SU-DHL-6 (cell line): ENCODE data around the gene HSPB2.

Source experiments
- H2AFZ ChIP-seq: fragments of 200-600 bp; sonication (generic); 2 replicates; pipeline ENCODE4 v1.6.1; 2014; ENCODE audit warnings: low read depth, mild to moderate bottlenecking, moderate library complexity, mixed read lengths, antibody characterized with exemption, low read length; ENCODE audit not compliant: severe bottlenecking
- H3F3A ChIP-seq: fragments of 200-600 bp; shearing (Covaris generic); 2 replicates; pipeline ENCODE4 v1.6.0; 2016; ENCODE audit warnings: antibody characterized with exemption, mild to moderate bottlenecking; ENCODE audit not compliant: insufficient read depth
- H3K27ac ChIP-seq: fragments of 200-600 bp; sonication (generic); 2 replicates; pipeline ENCODE4 v1.5.1; 2016; ENCODE audit warnings: low read depth, mild to moderate bottlenecking, low read length, moderate library complexity, mixed read lengths
- H3K27me3 ChIP-seq: fragments of 200-600 bp; sonication (generic), shearing (Covaris generic); 2 replicates; pipeline ENCODE4 v1.6.0; 2014; ENCODE audit warnings: mild to moderate bottlenecking, low read length
- H3K36me3 ChIP-seq: fragments of 200-600 bp; sonication (generic); 2 replicates; pipeline ENCODE4 v1.6.1; 2014; ENCODE audit warnings: mild to moderate bottlenecking, low read length, mixed read lengths
- H3K4me2 ChIP-seq: fragments of 300-600, 200-600 bp; shearing (Covaris generic), sonication (generic); 2 replicates; pipeline ENCODE4 v1.6.0; 2014; ENCODE audit warnings: low read length, low read depth, mild to moderate bottlenecking; ENCODE audit not compliant: poor library complexity, severe bottlenecking
- H3K4me3 ChIP-seq: fragments of 200-600 bp; sonication (generic); 2 replicates; pipeline ENCODE4 v1.5.1; 2014; ENCODE audit warnings: antibody characterized with exemption, low read length, mild to moderate bottlenecking, mixed read lengths; ENCODE audit not compliant: insufficient read depth, poor library complexity, severe bottlenecking
- H3K79me2 ChIP-seq: fragments of 200-600 bp; sonication (generic); 2 replicates; pipeline ENCODE4 v1.6.1; 2014; ENCODE audit warnings: mild to moderate bottlenecking, low read length, moderate library complexity; ENCODE audit not compliant: insufficient read depth
- H3K9ac ChIP-seq: fragments of 200-600 bp; sonication (generic); 2 replicates; pipeline ENCODE4 v1.7.0; 2014; ENCODE audit warnings: mild to moderate bottlenecking, low read length
- H3K9me2 ChIP-seq: fragments of 200-600 bp; sonication (generic); replicated peaks from 2 replicates; pipeline ENCODE4 v1.6.1; 2014; ENCODE audit warnings: low read length; ENCODE audit not compliant: insufficient read depth
- H3K9me3 ChIP-seq: fragments of 200-600 bp; sonication (generic); 2 replicates; pipeline ENCODE4 v1.6.1; 2014; ENCODE audit warnings: low read length, mixed read lengths; ENCODE audit not compliant: insufficient read depth
- H4K20me1 ChIP-seq: fragments of 200-600 bp; sonication (generic); 2 replicates; pipeline ENCODE4 v1.6.1; 2014; ENCODE audit warnings: low read depth, mild to moderate bottlenecking, antibody characterized with exemption, low read length, moderate library complexity, mixed read lengths
- EZH2phosphoT487 ChIP-seq: fragments of 200-600 bp; sonication (generic), shearing (Covaris generic); conservative IDR thresholded peaks from 2 replicates; pipeline ENCODE4 v1.6.1; 2018; ENCODE audit warnings: mild to moderate bottlenecking, antibody characterized with exemption, low read length, moderate library complexity, mixed read lengths
- TF ChIP-seq, protein P1 (sequence below): fragments of 200-600 bp; sonication (generic); IDR thresholded peaks from one replicate; pipeline ENCODE4 v1.5.1; 2017; ENCODE audit warnings: antibody characterized with exemption, mild to moderate bottlenecking, low read length, moderate library complexity; ENCODE audit not compliant: insufficient read depth, poor library complexity, severe bottlenecking

HSPB2 gene

DNA sequence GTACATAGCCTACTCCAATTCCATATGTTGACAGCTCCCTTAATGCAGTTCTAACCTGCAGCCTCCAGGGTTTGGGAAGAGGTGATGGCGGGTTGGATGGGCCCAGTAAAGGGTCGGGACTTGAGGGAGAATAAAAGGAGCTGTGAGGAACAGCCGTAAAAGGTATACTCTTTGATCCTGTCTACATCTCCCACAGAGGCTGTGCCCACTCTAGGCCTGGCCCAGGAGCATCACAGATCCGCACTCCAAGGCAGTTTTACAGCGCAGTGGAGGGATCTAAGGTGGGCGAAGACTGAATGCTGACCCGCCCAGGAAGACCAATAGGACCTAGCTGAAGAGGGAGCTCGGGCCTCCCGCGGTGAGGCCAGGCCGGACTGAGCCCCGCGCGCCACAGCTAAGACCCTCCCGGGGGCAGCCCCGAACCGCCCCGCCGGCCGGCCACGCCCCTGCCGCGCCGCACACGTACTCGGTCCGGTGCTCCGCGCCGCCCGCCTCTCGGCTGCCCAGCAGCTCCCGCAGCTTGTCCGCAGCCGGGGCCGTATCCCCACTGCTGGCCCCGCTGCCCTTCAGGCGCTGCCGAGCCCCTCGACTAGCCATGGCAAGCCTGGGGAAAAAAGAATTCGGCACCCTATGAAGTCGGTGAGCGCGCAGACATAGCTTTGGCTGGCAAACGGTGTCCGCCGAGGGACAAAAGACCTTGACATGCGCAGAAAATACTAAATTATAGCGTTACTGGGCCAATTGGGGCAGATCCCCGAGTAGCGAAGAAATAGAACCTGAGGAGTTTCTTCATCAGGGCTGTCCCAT, 41.4 kb upstream of the HSPB2 start, which contains the start of gene ALG9:
Gene ALG9 (minus strand): TSS at position 696 of the 807 bp plus-strand sequence. CDS start 99 bp downstream, at position 597.
- H2AFZ ChIP-seq = peak within 1 kb of the TSS; percentile 89
- TF ChIP-seq, protein P1, sequence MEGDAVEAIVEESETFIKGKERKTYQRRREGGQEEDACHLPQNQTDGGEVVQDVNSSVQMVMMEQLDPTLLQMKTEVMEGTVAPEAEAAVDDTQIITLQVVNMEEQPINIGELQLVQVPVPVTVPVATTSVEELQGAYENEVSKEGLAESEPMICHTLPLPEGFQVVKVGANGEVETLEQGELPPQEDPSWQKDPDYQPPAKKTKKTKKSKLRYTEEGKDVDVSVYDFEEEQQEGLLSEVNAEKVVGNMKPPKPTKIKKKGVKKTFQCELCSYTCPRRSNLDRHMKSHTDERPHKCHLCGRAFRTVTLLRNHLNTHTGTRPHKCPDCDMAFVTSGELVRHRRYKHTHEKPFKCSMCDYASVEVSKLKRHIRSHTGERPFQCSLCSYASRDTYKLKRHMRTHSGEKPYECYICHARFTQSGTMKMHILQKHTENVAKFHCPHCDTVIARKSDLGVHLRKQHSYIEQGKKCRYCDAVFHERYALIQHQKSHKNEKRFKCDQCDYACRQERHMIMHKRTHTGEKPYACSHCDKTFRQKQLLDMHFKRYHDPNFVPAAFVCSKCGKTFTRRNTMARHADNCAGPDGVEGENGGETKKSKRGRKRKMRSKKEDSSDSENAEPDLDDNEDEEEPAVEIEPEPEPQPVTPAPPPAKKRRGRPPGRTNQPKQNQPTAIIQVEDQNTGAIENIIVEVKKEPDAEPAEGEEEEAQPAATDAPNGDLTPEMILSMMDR = no peak
- no peak for TF ChIP-seq EZH2phosphoT487
- no peaks in the 10 kb centered on the region for H3K27me3 ChIP-seq
- peaks cover 10% of the 10 kb centered on the region for H3K79me2 ChIP-seq
- no peaks in the 10 kb centered on the region for H3K9me2 ChIP-seq
- H3K9me3 ChIP-seq = no peaks in the 10 kb centered on the region
- H3K4me2 ChIP-seq = peak within 1 kb of the TSS; percentile 86
- peak within 1 kb of the TSS; percentile 73 for H3K4me3 ChIP-seq
- H3K27ac ChIP-seq = peak within 1 kb of the TSS; percentile 54
- peaks cover 16% of the 10 kb centered on the region; the same call in 1 of the 2 replicates for H3K36me3 ChIP-seq
- H4K20me1 ChIP-seq = no peaks in the 10 kb centered on the region
- H3F3A ChIP-seq = peaks cover 8% of the 10 kb centered on the region
- peak within 1 kb of the TSS; percentile 76 for H3K9ac ChIP-seq

DNA sequence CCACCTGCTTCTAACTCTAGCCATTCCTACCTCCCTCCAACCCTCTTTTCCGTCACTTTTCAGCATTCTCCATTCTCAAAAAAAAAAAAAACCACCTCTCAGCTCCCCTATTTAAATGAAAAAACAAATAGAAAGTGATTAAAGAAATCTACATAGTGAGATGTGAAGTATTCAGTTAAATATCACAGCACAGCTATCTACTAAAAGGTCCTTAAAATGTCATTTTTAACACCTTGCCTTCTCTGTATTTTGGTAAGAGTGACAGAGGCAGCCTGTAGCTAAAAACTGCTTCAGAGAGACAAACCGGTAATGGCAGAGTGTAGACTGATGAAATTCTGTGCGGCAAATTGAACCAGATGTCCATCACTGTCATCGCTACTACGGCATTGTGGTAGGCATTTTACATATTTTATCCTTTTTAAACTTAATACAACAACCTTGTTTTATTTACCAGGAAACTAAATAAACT, 40.8 kb upstream of the HSPB2 start:
- no peaks in the 10 kb centered on the region for H4K20me1 ChIP-seq
- H3K79me2 ChIP-seq = peaks cover 10% of the 10 kb centered on the region
- H3K9ac ChIP-seq = peak overlapping the region; percentile 76
- H3K4me3 ChIP-seq = peak overlapping the region; percentile 73
- H3F3A ChIP-seq = peaks cover 8% of the 10 kb centered on the region
- TF ChIP-seq, protein P1 = no peak
- no peak for TF ChIP-seq EZH2phosphoT487
- no peaks in the 10 kb centered on the region for H3K9me3 ChIP-seq
- peak overlapping the region; percentile 86 for H3K4me2 ChIP-seq
- peaks cover 16% of the 10 kb centered on the region; the same call in 1 of the 2 replicates for H3K36me3 ChIP-seq
- peak overlapping the region; percentile 32; the same call in 1 of the 2 replicates for H3K27ac ChIP-seq
- no peaks in the 10 kb centered on the region for H3K9me2 ChIP-seq
- no peaks in the 10 kb centered on the region for H3K27me3 ChIP-seq
- peak overlapping the region; percentile 89 for H2AFZ ChIP-seq

DNA sequence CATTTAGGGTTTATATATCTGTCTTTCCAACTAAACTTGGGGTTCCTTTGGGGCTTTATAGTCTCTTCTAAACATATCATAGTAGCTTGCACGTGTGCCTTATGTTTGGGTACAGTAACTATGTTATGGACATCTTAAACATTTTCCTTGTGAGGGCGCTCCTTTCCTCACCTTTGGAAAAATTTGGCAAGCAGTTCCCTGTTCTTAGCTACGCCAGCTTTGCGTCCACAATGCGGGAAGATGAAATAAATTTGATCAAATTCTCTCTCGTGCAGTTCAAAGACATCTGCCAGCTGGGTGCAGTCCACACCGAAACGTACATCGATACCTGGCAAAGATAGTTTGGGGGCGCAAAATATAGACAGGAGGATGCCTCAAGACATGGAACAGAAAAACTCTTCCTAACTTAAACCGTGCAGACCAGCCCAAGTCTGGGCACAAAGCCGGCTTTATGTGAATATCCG, 34.1 kb upstream of the HSPB2 start:
- TF ChIP-seq EZH2phosphoT487 = no peak
- Histone ChIP-seq H4K20me1 (no peaks in the 10 kb centered on the region), H3K9ac (peak overlapping the region; percentile 79), H3K27ac (peak overlapping the region; percentile 82), H3K27me3 (no peaks in the 10 kb centered on the region), H3K9me3 (no peaks in the 10 kb centered on the region), H3K4me2 (peak overlapping the region; percentile 95), H2AFZ (peak overlapping the region; percentile 87), H3K9me2 (no peaks in the 10 kb centered on the region), H3K79me2 (0 out of 2 replicates have a peak, but pooled peaks cover 11% of the 10 kb centered on the region), H3F3A (peaks cover 4% of the 10 kb centered on the region), H3K4me3 (peak overlapping the region; percentile 83), H3K36me3 (no peaks in the 10 kb centered on the region)
